HG02938 (cell line): ENCODE measurements around the gene SYT9.

Experiments used
- ATAC-seq: cut with Tn5 transposase; IDR thresholded peaks from one replicate; pipeline ENCODE4 v1.9.1; 2021; ENCODE audit warnings: mild to moderate bottlenecking, moderate library complexity; ENCODE audit not compliant: unreplicated experiment

SYT9 gene

GRCh38 chr11:7251836-7252682, at the start of gene SYT9:
TSS of gene SYT9 (plus strand) at chr11:7251904. CDS start at chr11:7252187, 283 bp downstream.
- ATAC-seq = no peak

GRCh38 chr11:7202412-7202811, 49.3 kb upstream of the SYT9 start:
- ATAC-seq = no peak

GRCh38 chr11:7204778-7205177, 46.9 kb upstream of the SYT9 start:
- ATAC-seq = no peak

- no peak for ATAC-seq
Measured at GRCh38 chr11:7208391-7208790, 43.3 kb upstream of the SYT9 start.

- ATAC-seq = no peak
Measured at GRCh38 chr11:7219491-7219890, 32.2 kb upstream of the SYT9 start.

- no peak for ATAC-seq
Measured at GRCh38 chr11:7220636-7221035, 31.1 kb upstream of the SYT9 start.

GRCh38 chr11:7222619-7223018, 29.1 kb upstream of the SYT9 start:
- no peak for ATAC-seq

GRCh38 chr11:7239877-7240276, 11.8 kb upstream of the SYT9 start:
- ATAC-seq = no peak

- ATAC-seq = no peak
Measured at GRCh38 chr11:7245341-7245740, 6.4 kb upstream of the SYT9 start.

GRCh38 chr11:7246179-7246578, 5.5 kb upstream of the SYT9 start:
- no peak for ATAC-seq

GRCh38 chr11:7250166-7250565, 1.5 kb upstream of the SYT9 start:
- ATAC-seq = no peak

GRCh38 chr11:7251487-7251835, 243 bp upstream of the SYT9 start:
- ATAC-seq = no peak

- no peak for ATAC-seq
Measured at GRCh38 chr11:7252683-7253213, 1.0 kb downstream of the SYT9 start.

GRCh38 chr11:7253800-7254199, 2.1 kb downstream of the SYT9 start:
- ATAC-seq = no peak

GRCh38 chr11:7254731-7255291, 3.1 kb downstream of the SYT9 start:
- no peak for ATAC-seq

GRCh38 chr11:7256943-7257342, 5.2 kb downstream of the SYT9 start:
- ATAC-seq = no peak

GRCh38 chr11:7257724-7258123, 6.0 kb downstream of the SYT9 start:
- no peak for ATAC-seq

GRCh38 chr11:7261578-7261977, 9.9 kb downstream of the SYT9 start:
- ATAC-seq = no peak

- ATAC-seq = no peak
Measured at GRCh38 chr11:7262672-7263071, 11.0 kb downstream of the SYT9 start.

GRCh38 chr11:7263842-7264241, 12.1 kb downstream of the SYT9 start:
- ATAC-seq = no peak

GRCh38 chr11:7268758-7269157, 17.1 kb downstream of the SYT9 start:
- ATAC-seq = no peak

GRCh38 chr11:7270233-7270865, 18.6 kb downstream of the SYT9 start:
- ATAC-seq = no peak
